Measurements from ENCODE around the gene SLC6A11. TPM values are rescaled to one million over a fixed set of nuclear protein-coding genes. Genes with fewer than 3 reads are reported as not detected.

Gene SLC6A11
- total RNA-seq, 1 experiment from 2014 or later, result 1.5 TPM

GRCh38 chr3:10839167-10839566, 23.1 kb downstream of the SLC6A11 start:
- Histone ChIP-seq H3K23me2 (ENCODE audit: insufficient read length, low read depth, low read length, poor library complexity, severe bottlenecking) (no peaks in the 10 kb centered on the region), H3K23ac (ENCODE audit: insufficient read length, low read depth, low read length) (no peak overlapping the region), H3K56ac (ENCODE audit: insufficient read length, low read depth, low read length) (no peak overlapping the region), H3K9ac (ENCODE audit: extremely low read depth, insufficient read length, low read length) (no peak overlapping the region), H3K79me2 (ENCODE audit: insufficient read depth, low read length) (no peaks in the 10 kb centered on the region), H3K14ac (ENCODE audit: insufficient read depth, low read length) (no peak overlapping the region), H3K18ac (ENCODE audit: insufficient read length, low read depth, low read length) (no peak overlapping the region), H3T11ph (ENCODE audit: low read length) (no peak overlapping the region), H3K79me1 (ENCODE audit: insufficient read depth, low read depth, low read length, poor library complexity, severe bottlenecking) (no peaks in the 10 kb centered on the region), H2BK120ac (ENCODE audit: low read depth, low read length, poor library complexity, severe bottlenecking) (no peak overlapping the region), H2AFZ (ENCODE audit: low read length) (no peak overlapping the region), H2BK12ac (ENCODE audit: insufficient read length, low read depth, low read length) (no peak overlapping the region), H4K20me1 (ENCODE audit: control insufficient read depth, insufficient read depth, insufficient read length) (no peaks in the 10 kb centered on the region), H2BK5ac (ENCODE audit: insufficient read length, low read length) (no peak overlapping the region), H4K91ac (ENCODE audit: insufficient read length, low read depth, low read length) (no peak overlapping the region), H2BK15ac (ENCODE audit: low read depth, low read length) (no peak overlapping the region), H2AK5ac (ENCODE audit: insufficient read length, low read length) (no peak overlapping the region), H4K5ac (ENCODE audit: insufficient read length, low read depth, low read length) (no peak overlapping the region), H3K4me2 (ENCODE audit: insufficient read depth, insufficient read length, low read length) (no peak overlapping the region), H3K9me3 (ENCODE audit: control insufficient read depth, low read depth, low read length) (no peaks in the 10 kb centered on the region), H3K4me1 (ENCODE audit: insufficient read depth, low read length) (no peaks in the 10 kb centered on the region), H4K8ac (replicated peaks; ENCODE audit: insufficient read length, low read depth, low read length) (no peak overlapping the region), H3K27me3 (ENCODE audit: insufficient read depth, low read length) (no peaks in the 10 kb centered on the region), H3K27ac (ENCODE audit: insufficient read length, low read depth, low read length) (no peak overlapping the region), H2BK20ac (ENCODE audit: low read depth, low read length, poor library complexity, severe bottlenecking) (no peak overlapping the region), H3K4ac (ENCODE audit: low read depth, low read length) (no peak overlapping the region)
- H3K4me1 Mint-ChIP-seq, result peaks cover 3 to 10% of the 10 kb centered on the region in 2 experiments; a peak in 3 of 4 replicates
- H3K4me3 Mint-ChIP-seq, result no peak overlapping the region
- TF ChIP-seq CTCF (conservative IDR thresholded peaks at IDR 0.05), result no peak
- WGBS (ENCODE audit: extremely low coverage, insufficient read length, low lambda C conversion rate), result no CpG with 5 or more reads among the region's 4 CpGs
- H3K27ac Mint-ChIP-seq, result no peak overlapping the region
- no peaks in the 10 kb centered on the region; a peak in 1 of 7 replicates for H3K36me3 Mint-ChIP-seq (ENCODE audit: insufficient read depth in 1 of 3, low read depth in 3 of 3)
- DNase-seq, result no peak
- H3K27me3 Mint-ChIP-seq (ENCODE audit: low read depth), result peaks cover 55% of the 10 kb centered on the region
- no peaks in the 10 kb centered on the region; a peak in 1 of 5 replicates for H3K9me3 Mint-ChIP-seq
